Raji (cell line): Measurements from ENCODE around the gene CNN1.

Experiments
- POLR2A ChIP-seq: IDR thresholded peaks from 2 replicates; pipeline ENCODE4 v1.6.1; 2011; ENCODE audit warnings: low read depth, low read length, control low read depth; ENCODE audit not compliant: insufficient read depth

Gene CNN1

GRCh38 chr19:11538232-11539036 is at the start of gene CNN1:
CNN1 (plus strand) TSS chr19:11538851; CDS start chr19:11538928, 77 bp downstream.
- no peak for TF ChIP-seq POLR2A

GRCh38 chr19:11489378-11489777 is 49.3 kb upstream of the CNN1 start:
- TF ChIP-seq POLR2A: no peak

GRCh38 chr19:11494634-11495285 is 43.9 kb upstream of the CNN1 start:
- no peak for TF ChIP-seq POLR2A

- TF ChIP-seq POLR2A: no peak
Observed at GRCh38 chr19:11495481-11495880, 43.2 kb upstream of the CNN1 start.

- no peak for TF ChIP-seq POLR2A
Observed at GRCh38 chr19:11495885-11496284, 42.8 kb upstream of the CNN1 start.

- TF ChIP-seq POLR2A: no peak
Observed at GRCh38 chr19:11496391-11497163, 42.1 kb upstream of the CNN1 start.

- TF ChIP-seq POLR2A: no peak
Observed at GRCh38 chr19:11499220-11499726, 39.4 kb upstream of the CNN1 start.

- no peak for TF ChIP-seq POLR2A
Observed at GRCh38 chr19:11499890-11500420, 38.7 kb upstream of the CNN1 start.

- no peak for TF ChIP-seq POLR2A
Observed at GRCh38 chr19:11504502-11505031, 34.1 kb upstream of the CNN1 start.

GRCh38 chr19:11505032-11505503 is 33.6 kb upstream of the CNN1 start:
- no peak; the same call in 1 of the 2 replicates for TF ChIP-seq POLR2A

- peak; percentile 2 for TF ChIP-seq POLR2A
Observed at GRCh38 chr19:11505504-11506100, 33.0 kb upstream of the CNN1 start, which contains the start of gene ZNF653. ZNF653 (minus strand) TSS chr19:11505839; CDS start chr19:11505786, 53 bp downstream.

- TF ChIP-seq POLR2A: no peak
Observed at GRCh38 chr19:11506101-11506555, 32.5 kb upstream of the CNN1 start.

GRCh38 chr19:11506967-11507366 is 31.7 kb upstream of the CNN1 start:
- no peak for TF ChIP-seq POLR2A
